Islet of Langerhans (tissue), 1 donor: Measurements from ENCODE around the gene HHAT.

Experiments
- FAIRE-seq: peaks from one replicate; lab custom pipeline; 2011; peaks lifted over from hg19 to GRCh38; lab: Jason Lieb, UNC

HHAT gene

DNA sequence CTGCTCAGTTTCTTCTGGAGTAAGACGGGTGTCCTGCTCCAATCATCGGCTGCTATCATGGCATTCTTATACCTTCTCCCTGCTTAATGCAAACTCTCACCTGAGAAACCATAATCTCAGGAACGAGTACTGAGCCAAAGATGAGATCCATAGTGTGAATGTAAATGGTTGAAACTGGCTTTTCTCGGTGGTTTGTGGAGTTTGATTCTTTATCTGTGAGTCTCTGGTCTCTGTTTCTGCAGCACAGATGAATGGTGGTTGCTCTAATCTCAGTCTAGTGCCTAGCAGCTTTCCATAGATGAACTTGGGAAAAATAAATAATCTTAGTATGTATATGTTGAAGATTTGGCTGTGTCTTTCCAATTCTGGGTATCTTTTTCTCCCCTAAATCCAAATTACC is 274.4 kb downstream of the HHAT start:
- FAIRE-seq: no peak

DNA sequence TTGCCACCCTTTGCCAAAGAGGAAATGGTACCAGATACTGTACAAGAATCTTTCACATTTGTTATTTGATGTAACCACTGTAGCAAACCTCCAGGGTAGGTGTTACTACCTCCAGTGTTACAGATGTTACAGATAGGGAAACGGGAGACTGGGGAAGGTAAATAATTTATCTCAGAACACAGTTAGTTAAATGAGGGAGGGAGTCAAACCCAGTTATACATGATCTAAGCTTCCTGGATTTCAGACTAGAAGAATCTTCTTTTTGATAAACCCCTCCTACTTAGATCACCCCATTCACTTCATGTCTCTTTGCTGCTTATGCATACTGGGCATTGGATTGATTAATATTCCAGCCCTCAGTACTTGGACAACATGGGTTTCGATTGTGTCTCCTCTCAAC is 276.4 kb downstream of the HHAT start:
- FAIRE-seq: no peak

DNA sequence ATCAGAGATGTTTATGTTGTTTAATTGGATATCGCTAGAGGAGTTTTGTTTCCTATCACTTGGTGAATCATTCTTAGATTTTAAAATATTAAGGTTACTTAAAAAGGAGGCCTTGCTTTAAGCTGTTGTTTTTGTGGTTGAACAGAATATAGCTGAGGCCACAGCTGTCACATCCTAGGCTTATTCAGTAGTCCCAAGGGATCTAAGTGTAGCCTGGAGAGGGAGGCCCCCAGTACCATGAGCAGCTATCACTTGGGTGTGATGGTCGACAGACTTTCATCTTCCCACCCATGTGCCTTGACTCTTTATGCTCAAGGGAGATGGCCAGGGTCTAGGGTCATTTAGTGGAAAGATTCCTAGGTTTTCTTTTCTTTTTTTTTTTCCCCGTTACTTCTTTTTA is 278.7 kb downstream of the HHAT start:
- no peak for FAIRE-seq

- no peak for FAIRE-seq
Observed at GRCh38 chr1:210608767-210609166, 280.1 kb downstream of the HHAT start.

DNA sequence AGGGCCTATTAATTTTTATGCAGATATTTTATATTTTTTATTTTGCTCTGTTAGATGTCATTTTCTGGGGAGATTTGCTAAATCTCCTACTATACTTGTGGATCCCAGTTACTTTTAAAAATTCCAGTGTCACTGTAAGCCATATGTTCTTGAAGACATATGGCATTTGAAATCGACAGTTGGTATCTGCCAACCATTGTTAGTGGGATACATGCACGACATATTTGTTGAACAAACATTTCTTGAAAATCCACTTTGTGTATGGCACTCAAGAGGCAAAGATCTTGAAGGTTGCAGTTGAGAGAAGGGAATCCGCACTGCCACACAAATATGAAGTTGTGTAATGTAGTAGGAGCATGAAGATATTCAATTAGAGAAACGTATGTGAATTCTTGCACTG is 287.7 kb downstream of the HHAT start:
- no peak for FAIRE-seq

DNA sequence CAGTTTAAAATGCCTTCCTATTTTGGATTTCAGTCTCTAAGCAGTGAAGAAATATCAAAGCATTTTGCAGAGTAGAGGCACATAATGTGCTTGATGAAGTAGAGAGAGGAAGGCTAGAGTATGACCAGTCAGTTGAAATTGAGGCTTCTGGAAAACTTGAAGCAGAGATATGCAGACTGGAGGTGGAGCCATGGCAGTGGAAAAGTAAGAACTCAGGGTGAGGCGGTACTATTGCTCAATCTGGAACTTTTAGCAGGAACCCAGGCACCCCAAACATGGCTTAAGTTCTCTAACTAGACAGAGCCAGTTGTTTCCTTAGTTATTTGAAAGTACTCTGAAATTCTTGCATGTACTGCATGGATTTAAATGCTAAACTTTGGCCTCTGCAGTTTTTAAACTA is 288.6 kb downstream of the HHAT start:
- FAIRE-seq: no peak

- FAIRE-seq: no peak
Observed at GRCh38 chr1:210618369-210618768, 289.7 kb downstream of the HHAT start.

DNA sequence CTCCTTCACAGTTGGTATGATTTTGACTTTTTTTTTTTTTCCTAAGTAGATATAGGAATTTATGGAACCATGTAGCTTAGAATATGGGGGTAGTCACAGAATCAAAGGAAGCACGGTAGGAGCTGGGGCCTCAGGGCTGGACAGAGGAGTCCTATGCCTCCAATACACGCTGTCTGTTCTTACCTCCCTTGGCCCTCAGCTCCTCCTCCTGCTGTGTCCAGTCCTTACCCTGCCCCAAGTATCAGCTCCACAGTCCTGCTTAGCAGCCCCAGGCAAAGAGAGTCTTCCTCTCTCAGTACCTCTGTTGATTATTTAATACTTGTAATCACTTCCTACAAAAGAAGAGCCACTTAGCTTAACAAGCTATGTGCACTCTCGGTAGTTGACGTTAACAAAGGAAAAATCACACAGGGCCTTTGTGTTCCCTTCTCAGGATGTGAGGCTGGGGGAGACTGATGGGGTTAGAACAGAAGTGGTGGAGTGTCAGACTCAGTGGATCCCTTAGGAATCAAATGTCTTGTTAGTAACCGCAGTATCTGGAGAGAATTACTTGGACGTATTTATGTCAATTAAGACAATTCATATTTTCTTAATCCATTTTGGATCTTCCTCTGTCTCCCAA is 292.3 kb downstream of the HHAT start:
- FAIRE-seq: no peak

DNA sequence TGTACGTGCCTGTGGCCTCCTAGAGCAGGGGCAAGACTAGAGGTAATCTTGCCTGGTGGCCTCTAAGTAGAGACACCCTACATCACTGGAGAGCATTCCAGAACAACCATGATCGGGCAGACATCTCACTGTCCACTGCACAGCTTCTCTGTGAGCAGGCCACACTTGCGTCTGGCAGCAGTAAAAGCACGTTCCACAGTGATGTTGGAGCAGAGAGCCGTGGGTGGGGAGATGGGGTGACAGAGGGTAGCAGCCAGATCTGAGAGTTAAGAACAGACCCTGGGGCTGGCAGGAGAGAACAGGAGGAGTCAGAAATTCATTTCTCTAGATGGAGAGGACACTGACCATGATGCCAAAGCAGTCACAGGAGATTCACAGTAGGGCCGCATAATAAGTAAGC is 293.0 kb downstream of the HHAT start:
- no peak for FAIRE-seq

DNA sequence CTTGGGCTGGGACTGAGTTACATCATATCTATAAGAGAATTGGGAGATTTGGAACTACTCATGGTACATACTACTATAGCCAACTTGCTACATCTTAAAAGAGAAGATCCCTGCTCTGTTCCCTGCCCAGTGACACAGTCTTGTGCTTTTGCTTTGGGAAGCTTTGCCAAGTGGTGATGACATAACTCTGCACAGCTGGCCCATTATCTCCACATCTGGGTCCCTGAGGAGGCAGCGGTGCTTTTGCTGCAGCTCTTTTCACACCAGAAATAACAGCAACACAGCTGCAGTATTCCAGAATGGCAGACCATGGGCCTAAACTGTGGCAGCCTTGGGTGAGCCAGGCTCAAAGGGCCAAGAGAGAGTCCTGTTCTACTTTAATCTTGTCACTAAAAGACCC is 296.0 kb downstream of the HHAT start:
- FAIRE-seq: no peak

DNA sequence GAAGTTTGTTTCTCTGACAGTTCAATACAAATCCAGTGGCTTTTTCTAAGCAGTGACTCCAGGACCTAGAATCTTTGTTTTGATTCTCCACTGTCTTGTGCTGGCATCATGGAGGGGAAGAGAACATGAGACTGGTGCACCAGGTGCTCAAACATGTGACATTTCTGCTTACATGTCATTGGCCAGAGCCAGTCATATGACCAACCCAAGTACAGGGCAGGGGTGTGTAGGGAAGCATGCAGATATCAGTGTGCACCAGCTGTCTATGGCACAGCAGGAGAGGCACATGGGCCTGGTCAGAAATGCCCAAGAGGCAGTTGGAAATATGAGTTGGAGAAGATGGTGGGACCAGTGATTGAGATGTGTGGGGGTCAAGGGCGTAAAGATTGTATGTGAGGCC is 297.0 kb downstream of the HHAT start:
- FAIRE-seq: no peak

- no peak for FAIRE-seq
Observed at GRCh38 chr1:210626341-210626740, 297.6 kb downstream of the HHAT start.

DNA sequence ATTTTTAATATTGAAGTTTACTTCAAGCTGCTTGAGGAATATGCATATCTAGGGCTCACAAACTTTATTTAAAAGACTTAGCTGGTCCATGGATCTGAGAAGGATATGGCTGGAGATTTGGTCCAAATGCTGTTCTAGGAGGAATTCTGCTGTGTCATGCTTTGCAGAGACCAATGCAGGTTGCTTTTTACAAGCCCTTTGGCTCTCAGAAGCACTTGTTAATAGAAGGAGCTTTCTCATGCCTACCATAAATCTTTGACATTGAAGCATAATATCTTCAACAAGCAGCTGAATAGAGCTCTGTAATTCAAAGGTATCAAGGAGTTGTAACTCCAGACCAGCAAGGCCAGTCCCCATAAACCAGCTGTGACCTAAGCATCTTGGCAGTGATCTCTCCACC is 299.1 kb downstream of the HHAT start:
- no peak for FAIRE-seq

GRCh38 chr1:210629276-210629675 is 300.6 kb downstream of the HHAT start:
- no peak for FAIRE-seq

GRCh38 chr1:210631399-210631798 is 302.7 kb downstream of the HHAT start:
- no peak for FAIRE-seq

DNA sequence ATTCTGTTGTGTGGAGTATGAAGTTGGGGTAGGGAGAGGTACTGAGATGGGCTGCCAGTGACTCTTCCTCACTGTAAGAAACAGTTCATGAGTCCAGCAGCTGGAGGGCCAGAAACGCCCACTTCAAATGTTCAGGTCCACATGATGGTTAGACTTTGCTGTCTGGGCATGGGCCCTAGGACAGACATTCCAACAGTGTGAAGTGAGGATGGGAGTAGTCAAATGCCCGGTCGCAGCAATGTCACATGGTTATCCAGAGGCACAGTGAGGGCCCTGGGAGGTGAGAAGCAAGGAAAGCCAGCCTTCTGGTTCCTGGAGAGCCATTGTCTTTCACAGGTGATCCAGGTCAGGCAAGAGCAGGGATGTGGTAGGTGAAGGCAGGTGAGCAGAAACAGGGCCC is 304.4 kb downstream of the HHAT start:
- no peak for FAIRE-seq

DNA sequence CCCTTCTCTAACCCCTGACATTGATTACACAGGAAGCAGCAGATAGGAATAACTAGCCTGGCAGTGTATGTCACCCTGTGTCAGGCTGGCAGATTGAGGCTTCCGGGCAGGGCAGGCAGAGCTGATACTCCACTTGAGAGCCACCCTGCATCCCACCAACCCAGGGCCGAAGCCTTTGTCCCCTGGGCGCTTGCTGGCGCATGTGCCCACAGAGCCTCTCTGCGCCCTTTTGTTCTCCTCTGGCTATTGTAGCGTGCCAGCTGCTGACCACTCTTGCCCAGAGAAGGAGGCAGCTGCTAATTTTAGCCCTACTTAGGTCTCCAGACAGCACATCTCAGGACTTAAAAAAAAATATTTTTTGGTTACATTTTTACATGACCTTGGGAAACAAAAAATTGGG is 304.9 kb downstream of the HHAT start:
- FAIRE-seq: no peak

DNA sequence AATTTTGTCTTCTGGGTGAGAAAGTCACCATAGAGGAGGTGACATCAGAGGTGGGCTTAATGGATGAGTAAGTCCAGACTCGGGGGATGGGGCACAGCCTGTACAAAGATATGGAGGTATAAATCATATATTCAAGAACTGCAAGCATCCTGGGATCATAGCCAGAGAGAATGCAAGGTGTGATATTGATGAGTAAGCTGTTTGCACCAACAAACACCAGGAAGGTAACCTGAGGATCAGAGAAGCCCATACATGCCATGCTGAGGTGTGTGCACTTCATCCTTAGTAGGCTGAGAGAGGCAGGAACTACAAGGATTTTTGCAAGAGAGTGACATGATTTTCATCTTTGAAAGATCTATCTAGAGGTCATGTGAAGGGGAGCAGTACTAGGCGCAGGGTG is 306.4 kb downstream of the HHAT start:
- FAIRE-seq: no peak

GRCh38 chr1:210641582-210641981 is 312.9 kb downstream of the HHAT start:
- no peak for FAIRE-seq

DNA sequence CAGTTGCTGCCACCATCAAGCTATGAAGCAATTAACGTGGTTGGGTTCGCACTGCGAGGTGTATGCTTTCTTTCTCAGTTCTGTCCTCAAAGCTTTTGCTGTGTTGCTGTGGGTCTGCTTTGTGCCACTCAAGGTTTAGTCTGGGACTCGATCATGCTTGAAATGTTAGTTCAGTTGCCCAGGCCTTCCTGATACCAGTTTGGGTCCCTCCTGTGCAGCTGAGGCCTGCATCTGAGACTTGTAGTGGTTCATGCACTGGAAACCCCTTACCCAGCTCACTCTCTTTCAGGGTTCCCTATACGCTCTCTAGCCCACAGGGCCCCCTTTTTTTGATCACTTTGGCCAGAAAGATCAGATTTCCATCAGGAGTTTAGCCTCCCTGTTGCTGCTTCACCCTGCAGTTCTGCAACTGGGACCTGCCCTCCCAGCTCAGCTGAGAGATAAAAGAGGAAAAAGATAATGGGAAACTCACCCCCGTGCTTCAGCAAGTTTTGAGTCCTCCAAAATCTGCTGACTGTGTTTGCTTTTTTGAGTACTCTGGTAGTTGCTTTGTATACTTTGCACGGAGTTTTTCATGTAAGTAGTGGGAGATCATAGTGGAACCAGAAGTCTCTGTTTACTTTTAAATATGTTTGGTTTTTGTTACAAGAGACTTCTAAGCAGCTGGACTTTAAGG is 317.0 kb downstream of the HHAT start:
- FAIRE-seq: no peak

DNA sequence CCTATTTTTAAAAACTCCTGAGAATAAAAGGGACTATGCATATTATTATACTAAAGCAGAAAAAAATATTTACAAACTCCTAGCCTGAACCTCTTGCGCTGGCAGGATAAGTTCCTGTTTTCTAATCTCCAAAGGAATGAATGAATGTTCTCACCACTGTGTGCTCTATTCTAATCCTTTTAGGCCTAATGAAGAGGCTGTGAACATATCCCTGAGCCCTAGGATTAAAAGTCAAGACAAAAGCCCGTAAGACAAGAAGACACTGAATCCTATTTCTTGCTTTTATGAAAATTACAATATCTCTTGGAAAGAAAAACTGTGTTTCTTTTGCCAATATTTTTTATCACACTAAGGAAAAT is 317.5 kb downstream of the HHAT start:
- no peak for FAIRE-seq

- no peak for FAIRE-seq
Observed at GRCh38 chr1:210647406-210648333, 319.0 kb downstream of the HHAT start.

DNA sequence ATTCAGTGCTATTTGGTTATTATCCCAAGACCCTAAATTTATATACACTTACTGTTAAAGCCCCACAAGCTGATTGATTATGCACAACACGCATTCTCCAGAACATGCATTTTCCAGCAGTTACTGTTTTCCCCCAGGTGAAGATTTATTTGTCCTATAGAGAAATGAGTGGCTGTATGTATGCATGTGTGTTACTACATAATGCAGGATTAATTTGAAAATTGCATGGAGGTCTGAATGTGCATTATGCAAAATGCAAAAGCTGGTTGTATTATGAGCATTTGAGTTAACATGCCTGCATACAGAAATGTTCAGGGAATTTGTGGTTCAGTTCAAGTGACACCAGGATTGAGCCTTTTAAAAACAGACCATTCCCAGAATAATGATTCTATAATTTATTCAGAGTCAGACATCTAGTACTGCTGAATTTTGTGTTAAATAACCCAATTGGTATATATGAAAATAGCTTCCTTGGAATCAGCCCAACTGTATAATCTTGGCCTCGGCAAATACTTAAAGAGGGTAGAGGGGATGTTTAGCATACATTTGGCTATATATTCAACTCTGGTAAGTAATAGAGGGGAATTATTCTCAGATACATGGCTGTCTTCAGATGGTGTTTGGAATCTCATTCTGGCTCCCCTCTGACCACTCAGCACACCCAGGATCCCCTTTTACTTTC is 320.0 kb downstream of the HHAT start:
- no peak for FAIRE-seq
